K562 (cell line): ENCODE results near the gene C8A. TPM values are rescaled to one million over a fixed set of nuclear protein-coding genes. Genes with fewer than 3 reads are reported as not detected.

Experiments used
- ATAC-seq: fragments of 200-7000 bp; cut with Tn5 transposase; 3 replicates; pipeline ENCODE4 v1.9.1; 2020; ENCODE audit warnings: moderate library complexity
- BruUV-seq: library from RNA; stranded (reverse); fragments of 400-500 nt; replicated peaks from 2 replicates; lab custom pipeline; 2021; lab: Mats Ljungman, UMichigan
- CTCF ChIA-PET: fragments of 300-600 bp; formaldehyde crosslinking; extraction: SDS; loops from one replicate; lab custom pipeline; 2021; ENCODE audit warnings: low intra/inter-chr PET ratio; lab: Yijun Ruan, JAX
- POLR2A ChIA-PET: fragments of 300-600, 350-650 bp; sonication (Branson Sonifier 250); formaldehyde crosslinking; extraction: SDS; loops from one replicate; lab custom pipeline; 2021; ENCODE audit warnings: antibody characterized with exemption, inconsistent platforms; lab: Yijun Ruan, JAX
- DNase-seq, 4 experiments: peaks; one replicate each; pipeline versions ENCODE4 v3.0.0 to v3.0.0-alpha.2; 2011 to 2018; ENCODE audit warnings: low spot score in 3 of 4, mixed read lengths in 3 of 4; ENCODE audit errors: extremely low read depth in 1 of 4
- FAIRE-seq: peaks from 2 replicates; lab custom pipeline; 2011; peaks lifted over from hg19 to GRCh38; lab: Jason Lieb, UNC
- H2AFZ ChIP-seq: 2 replicates; pipeline ENCODE4 v1.6.0; 2011; ENCODE audit warnings: low read depth, low read length, control low read depth, inconsistent platforms
- H3K27ac ChIP-seq: fragments of 200-600 bp; 3 replicates; pipeline ENCODE4 v1.8.0; 2011; ENCODE audit warnings: low read depth, mild to moderate bottlenecking, control low read depth, inconsistent platforms, low read length, moderate library complexity, mixed read lengths; ENCODE audit errors: extremely low read depth
- H3K27me3 ChIP-seq, 2 experiments: fragments of 300-600 bp in 1 of 2; 2 replicates in 1 of 2; 3 replicates in 1 of 2; pipeline versions ENCODE4 v1.6.0 to v1.8.0; 2011; ENCODE audit warnings: inconsistent platforms in 2 of 2, low read length in 2 of 2, mild to moderate bottlenecking in 1 of 2, mixed read lengths in 1 of 2, moderate library complexity in 1 of 2; ENCODE audit not compliant: control insufficient read depth in 2 of 2, insufficient read depth in 2 of 2
- H3K36me3 ChIP-seq: fragments of 300-600 bp; 3 replicates; pipeline ENCODE4 v1.8.0; 2011; ENCODE audit warnings: mild to moderate bottlenecking, low read length, inconsistent platforms; ENCODE audit not compliant: control insufficient read depth, insufficient read depth
- H3K4me1 ChIP-seq, 2 experiments: fragments of 200-600 bp in 1 of 2; replicated peaks in 1 of 2; 2 replicates in 1 of 2; 3 replicates in 1 of 2; pipeline versions ENCODE4 v1.5.1 to v1.8.0; 2011; ENCODE audit warnings: inconsistent platforms in 2 of 2, low read length in 2 of 2, mild to moderate bottlenecking in 1 of 2, mixed read lengths in 1 of 2, moderate library complexity in 1 of 2; ENCODE audit not compliant: control insufficient read depth in 2 of 2, insufficient read depth in 2 of 2
- H3K4me2 ChIP-seq: 2 replicates; pipeline ENCODE4 v1.6.1; 2011; ENCODE audit warnings: low read length, control low read depth, inconsistent platforms, mixed read lengths; ENCODE audit not compliant: insufficient read depth
- H3K4me3 ChIP-seq: fragments of 200-600 bp; sonication (generic), shearing (Covaris generic); 2 replicates; pipeline ENCODE4 v1.5.1; 2016; ENCODE audit warnings: control low read depth, inconsistent platforms
- H3K79me2 ChIP-seq: fragments of 200-600 bp; 3 replicates; pipeline ENCODE4 v1.8.0; 2011; ENCODE audit warnings: low read length, inconsistent platforms; ENCODE audit not compliant: control insufficient read depth, insufficient read depth
- H3K9ac ChIP-seq, 2 experiments: 2 replicates each; pipeline versions ENCODE4 v1.6.0 to v1.6.1; 2011; ENCODE audit warnings: low read depth in 2 of 2, low read length in 2 of 2, control low read depth in 1 of 2, inconsistent platforms in 1 of 2, mild to moderate bottlenecking in 1 of 2, mixed read lengths in 1 of 2; ENCODE audit not compliant: insufficient read depth in 1 of 2
- H3K9me1 ChIP-seq: one replicate; pipeline ENCODE4 v1.6.0; 2011; ENCODE audit warnings: inconsistent platforms, mild to moderate bottlenecking, low read length, moderate library complexity; ENCODE audit not compliant: control insufficient read depth, insufficient read depth
- H3K9me3 ChIP-seq: replicated peaks from 2 replicates; pipeline ENCODE4 v1.5.1; 2011; ENCODE audit warnings: low read depth, low read length, inconsistent platforms; ENCODE audit not compliant: control insufficient read depth, insufficient read depth
- H4K20me1 ChIP-seq: replicated peaks from 2 replicates; pipeline ENCODE4 v1.6.1; 2011; ENCODE audit warnings: low read length, inconsistent platforms, mixed read lengths; ENCODE audit not compliant: control insufficient read depth, insufficient read depth
- COPS2 ChIP-seq: fragments of 450-650 bp; conservative IDR thresholded peaks from 2 replicates; pipeline ENCODE4 v1.6.1; 2016; ENCODE audit warnings: mild to moderate bottlenecking, moderate library complexity
- CTBP1 ChIP-seq: fragments of 450-650 bp; IDR thresholded peaks from 2 replicates; pipeline ENCODE4 v1.6.1; 2016; ENCODE audit warnings: borderline replicate concordance
- MCM2 ChIP-seq: fragments of 450-650 bp; IDR thresholded peaks from 2 replicates; pipeline ENCODE4 v1.6.1; 2017; ENCODE audit warnings: low read depth, mild to moderate bottlenecking
- NCOA1 ChIP-seq: fragments of 450-650 bp; IDR thresholded peaks from 2 replicates; pipeline ENCODE4 v1.6.1; 2016; ENCODE audit warnings: low read depth
- PRDM10 ChIP-seq: fragments of 450-650 bp; IDR thresholded peaks from 2 replicates; pipeline ENCODE4 v1.6.1; 2018; ENCODE audit not compliant: partially characterized antibody
- RBM22 ChIP-seq: fragments of 200-400 bp; formaldehyde crosslinking; IDR thresholded peaks from 2 replicates; pipeline ENCODE4 v1.6.1; 2018; ENCODE audit warnings: low read length, low read depth; ENCODE audit not compliant: poor library complexity, severe bottlenecking
- SP1 ChIP-seq: sonication (generic); formaldehyde crosslinking; IDR thresholded peaks from 2 replicates; pipeline ENCODE4 v1.8.1; 2022; ENCODE audit warnings: mild to moderate bottlenecking, missing genetic modification reagents
- TRIM28 ChIP-seq: fragments of 450-650 bp; IDR thresholded peaks from 2 replicates; pipeline ENCODE4 v1.6.1; 2017
- ZNF436 ChIP-seq: fragments of 250-450, 450-650 bp; sonication (Bioruptor Pico); formaldehyde crosslinking; IDR thresholded peaks from 2 replicates; pipeline ENCODE4 v1.7.0; 2020; ENCODE audit warnings: mild to moderate bottlenecking
- WGBS: fragments of 100-300 bp; shearing (Covaris generic); methylation state at CpG from one replicate; pipeline ENCODE4 v1.1.6; 2016; ENCODE audit warnings: low coverage, mixed read lengths; ENCODE audit not compliant: insufficient coverage; ENCODE audit errors: missing lambda C conversion rate; 5-methylcytosine and 5-hydroxymethylcytosine counted together
- in situ Hi-C: fragments of 300-500 bp; cut with MboI; formaldehyde crosslinking; loops from 4 replicates; pipeline ENCODE4 v1.15.0; 2018; ENCODE audit warnings: inconsistent platforms, mixed read lengths
- intact Hi-C: fragments of 100-400 bp; cut with micrococcal nuclease; formaldehyde crosslinking; loops from 2 replicates; pipeline ENCODE4 v1.14.2; 2022
- polyA plus RNA-seq, 8 experiments: library from polyadenylated mRNA; depleted of rRNA in 4 of 8; stranded (reverse) in 5 of 8; unstranded in 3 of 8; fragments of >200 nt; fragmentation: Nextera tagmentation in 2 of 8; fragmentation: Illumina TruSeq in 1 of 8; extraction: Ambion mirVana in 2 of 8; extraction: Trizol in 1 of 8; gene quantifications; 2 replicates each; pipeline versions ENCODE4 v1.2.1 to v1.2.3, GENCODE V29; 2011 to 2014; ENCODE audit warnings: inconsistent platforms in 1 of 8, missing spikeins in 1 of 8
- total RNA-seq, 7 experiments: library from RNA; depleted of rRNA in 6 of 7; stranded (reverse); fragments of >200 nt in 6 of 7; fragmentation: Illumina TruSeq in 2 of 7; extraction: Trizol in 2 of 7; gene quantifications; 2 replicates each; pipeline versions ENCODE4 v1.2.1 to v1.2.3, GENCODE V29; 2011 to 2021; ENCODE audit warnings: low replicate concordance in 1 of 7

The C8A gene
- total and polyA plus RNA-seq, 9 of the 15 experiments (the other 6 are each of a cell fraction or from before 2014, with no cell fraction given), result 0.09 TPM; not detected in 8

- Histone ChIP-seq H3K27ac (no peak overlapping the region), H3K79me2 (no peaks in the 10 kb centered on the region), H4K20me1 (no peaks in the 10 kb centered on the region; the same call in 1 of the 2 replicates), H3K4me3 (no peak overlapping the region), H3K9ac (no peak overlapping the region), H3K27me3 (no peaks in the 10 kb centered on the region), H3K9me1 (no peaks in the 10 kb centered on the region), H2AFZ (no peak overlapping the region), H3K9me3 (no peaks in the 10 kb centered on the region), H3K36me3 (no peaks in the 10 kb centered on the region), H3K4me1 (peaks cover 0 to 4% of the 10 kb centered on the region in 2 experiments; a peak in 2 of 5 replicates), H3K4me2 (no peak overlapping the region)
- POLR2A ChIA-PET, result no interaction called here
- CTCF ChIA-PET, result interaction anchor here (0.9 kb wide), 1 partner anchor 39 kb away, joined by 3 read pairs; no protein-coding TSS in a partner anchor
- TF ChIP-seq MCM2, result no peak
- no peak for TF ChIP-seq PRDM10
- no peak for TF ChIP-seq CTBP1
- no peak for TF ChIP-seq NCOA1
- TF ChIP-seq RBM22, result no peak
- no peak for TF ChIP-seq ZNF436 (CRISPR knock-in tag)
- TF ChIP-seq COPS2, result no peak
- TF ChIP-seq TRIM28, result no peak
- no peak for TF ChIP-seq SP1 (CRISPR knock-in tag)
- ATAC-seq, result no peak
- intact Hi-C loops (no loop called here), in situ Hi-C loops (no loop called here)
- WGBS, result 0% methylated on average over 4 of the region's 4 CpGs
- no peak for FAIRE-seq
- no TSS peak for BruUV-seq
- no peak for DNase-seq
Measured at GRCh38 chr1:56915960-56916359, 61.4 kb downstream of the C8A start.
